ENCODE results near the gene PDZRN4.

The PDZRN4 gene

DNA sequence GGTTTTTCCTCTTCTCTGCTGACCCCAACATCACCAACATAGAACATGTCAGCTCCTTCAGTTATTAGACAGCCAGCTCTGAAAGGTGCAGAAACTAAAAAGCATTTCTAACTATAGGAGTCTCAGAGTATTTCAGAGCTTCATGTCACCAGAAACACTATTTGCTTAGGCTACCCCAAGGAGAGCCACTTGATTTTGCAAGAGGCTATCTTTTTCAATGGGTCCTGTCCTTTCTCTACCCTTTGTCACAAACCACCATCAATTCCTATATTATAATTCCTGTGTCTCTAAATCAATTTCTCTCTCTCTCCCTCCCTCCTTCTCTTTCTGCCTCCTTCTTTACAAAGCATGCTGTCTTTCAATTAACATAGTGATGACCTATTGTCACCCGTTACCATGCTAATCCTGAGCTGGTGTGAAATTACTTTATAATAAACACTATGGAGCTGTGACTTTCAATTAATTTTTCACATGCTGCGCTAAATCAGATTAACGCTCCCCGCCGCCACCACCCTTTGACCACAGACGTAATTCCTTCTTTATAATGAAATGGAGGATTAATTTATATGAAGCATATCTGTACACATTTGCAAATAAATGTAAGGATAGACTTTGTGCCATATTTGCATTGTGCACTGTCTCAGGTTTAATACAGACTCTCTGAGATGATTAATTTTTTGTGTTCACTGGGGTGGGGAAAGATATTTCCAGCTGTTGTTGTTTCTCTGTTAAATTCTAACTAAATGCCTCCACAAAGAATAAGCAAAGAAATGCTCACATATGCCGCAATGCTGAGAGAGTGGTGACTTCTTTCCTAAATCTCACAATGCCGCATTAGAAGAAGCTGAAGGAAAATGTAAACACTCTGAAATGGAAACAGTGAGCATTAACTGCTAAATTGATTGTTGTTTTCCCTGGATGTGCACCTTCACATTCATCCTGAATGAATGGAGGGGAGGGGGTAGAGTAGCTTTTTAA, 418.6 kb downstream of the PDZRN4 start:
- no peak for TF ChIP-seq SIN3A (IDR thresholded peaks at IDR 0.05; ENCODE audit: borderline replicate concordance, insufficient read depth, low read length)
- no peak for TF ChIP-seq POLR2AphosphoS5 (IDR thresholded peaks at IDR 0.05; ENCODE audit: low read depth, low read length)
- no peak for TF ChIP-seq TAF1 (IDR thresholded peaks at IDR 0.05; ENCODE audit: borderline replicate concordance, insufficient read depth, low read length)
- TF ChIP-seq, protein P1, sequence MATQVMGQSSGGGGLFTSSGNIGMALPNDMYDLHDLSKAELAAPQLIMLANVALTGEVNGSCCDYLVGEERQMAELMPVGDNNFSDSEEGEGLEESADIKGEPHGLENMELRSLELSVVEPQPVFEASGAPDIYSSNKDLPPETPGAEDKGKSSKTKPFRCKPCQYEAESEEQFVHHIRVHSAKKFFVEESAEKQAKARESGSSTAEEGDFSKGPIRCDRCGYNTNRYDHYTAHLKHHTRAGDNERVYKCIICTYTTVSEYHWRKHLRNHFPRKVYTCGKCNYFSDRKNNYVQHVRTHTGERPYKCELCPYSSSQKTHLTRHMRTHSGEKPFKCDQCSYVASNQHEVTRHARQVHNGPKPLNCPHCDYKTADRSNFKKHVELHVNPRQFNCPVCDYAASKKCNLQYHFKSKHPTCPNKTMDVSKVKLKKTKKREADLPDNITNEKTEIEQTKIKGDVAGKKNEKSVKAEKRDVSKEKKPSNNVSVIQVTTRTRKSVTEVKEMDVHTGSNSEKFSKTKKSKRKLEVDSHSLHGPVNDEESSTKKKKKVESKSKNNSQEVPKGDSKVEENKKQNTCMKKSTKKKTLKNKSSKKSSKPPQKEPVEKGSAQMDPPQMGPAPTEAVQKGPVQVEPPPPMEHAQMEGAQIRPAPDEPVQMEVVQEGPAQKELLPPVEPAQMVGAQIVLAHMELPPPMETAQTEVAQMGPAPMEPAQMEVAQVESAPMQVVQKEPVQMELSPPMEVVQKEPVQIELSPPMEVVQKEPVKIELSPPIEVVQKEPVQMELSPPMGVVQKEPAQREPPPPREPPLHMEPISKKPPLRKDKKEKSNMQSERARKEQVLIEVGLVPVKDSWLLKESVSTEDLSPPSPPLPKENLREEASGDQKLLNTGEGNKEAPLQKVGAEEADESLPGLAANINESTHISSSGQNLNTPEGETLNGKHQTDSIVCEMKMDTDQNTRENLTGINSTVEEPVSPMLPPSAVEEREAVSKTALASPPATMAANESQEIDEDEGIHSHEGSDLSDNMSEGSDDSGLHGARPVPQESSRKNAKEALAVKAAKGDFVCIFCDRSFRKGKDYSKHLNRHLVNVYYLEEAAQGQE (IDR thresholded peaks at IDR 0.05; ENCODE audit: insufficient read depth in 1 of 2, low read depth in 2 of 2, low read length in 2 of 2): no peak
- no peak for TF ChIP-seq FOXP2 (optimal IDR thresholded peaks at IDR 0.05; ENCODE audit: borderline replicate concordance, extremely low read depth, extremely low read length, insufficient read depth)

DNA sequence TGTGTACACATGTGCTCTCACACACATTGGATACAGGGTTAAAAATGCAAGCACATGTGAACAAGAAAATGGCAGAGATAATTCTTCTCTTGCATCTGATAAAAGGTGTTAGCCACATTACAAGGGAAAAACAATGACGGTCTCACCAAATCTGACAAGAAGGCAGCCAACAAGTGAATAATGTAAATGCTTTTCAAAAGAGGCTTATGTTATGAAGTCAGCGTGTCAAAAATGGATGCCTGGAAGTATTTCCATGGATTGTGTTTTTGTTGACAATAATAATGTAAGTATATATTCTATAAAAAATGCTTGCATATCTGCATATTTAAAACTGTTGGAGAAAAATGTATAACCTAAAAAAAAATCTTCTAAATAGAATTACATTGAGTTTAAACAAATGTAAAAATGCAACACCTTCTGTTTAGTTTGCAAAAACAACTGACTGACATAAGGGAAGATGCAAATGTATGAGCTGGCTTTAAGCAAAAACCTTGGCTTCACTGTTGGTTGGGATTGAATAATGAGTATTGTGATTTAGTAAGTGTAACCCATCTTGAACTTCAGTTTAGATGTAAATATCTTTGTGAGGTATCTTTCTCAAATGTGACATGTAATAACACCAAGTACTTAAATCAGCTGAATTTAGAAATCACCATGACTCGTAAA, 424.9 kb downstream of the PDZRN4 start:
- TF ChIP-seq POLR2AphosphoS5 (IDR thresholded peaks at IDR 0.05; ENCODE audit: low read depth, low read length) (no peak), SIN3A (IDR thresholded peaks at IDR 0.05; ENCODE audit: borderline replicate concordance, insufficient read depth, low read length) (no peak), TAF1 (IDR thresholded peaks at IDR 0.05; ENCODE audit: borderline replicate concordance, insufficient read depth, low read length) (no peak), FOXP2 (optimal IDR thresholded peaks at IDR 0.05; ENCODE audit: borderline replicate concordance, extremely low read depth, extremely low read length, insufficient read depth) (no peak)
- TF ChIP-seq, protein P1 (IDR thresholded peaks at IDR 0.05; ENCODE audit: insufficient read depth in 1 of 2, low read depth in 2 of 2, low read length in 2 of 2): no peak

DNA sequence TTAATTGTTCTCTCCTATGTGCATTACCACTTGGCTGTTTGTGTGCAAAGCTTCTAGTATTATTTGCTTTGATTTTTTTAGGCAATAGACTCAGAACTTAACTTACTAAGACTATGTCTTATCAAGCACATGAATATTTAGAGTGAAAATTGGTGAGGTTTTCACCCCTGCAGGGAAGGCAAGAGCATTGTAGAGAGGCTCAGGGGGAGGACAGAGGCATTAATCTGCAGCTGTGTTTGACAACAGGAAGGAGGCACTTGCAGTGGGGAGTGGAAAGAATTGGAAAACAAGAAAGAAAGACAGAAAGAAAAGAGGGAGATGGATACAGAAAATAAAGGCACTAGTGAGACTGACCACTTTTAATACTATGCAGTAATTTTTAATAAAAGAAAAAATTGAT, 431.6 kb downstream of the PDZRN4 start:
- TF ChIP-seq, protein P1 (IDR thresholded peaks at IDR 0.05; ENCODE audit: insufficient read depth in 1 of 2, low read depth in 2 of 2, low read length in 2 of 2): no peak
- TF ChIP-seq TAF1 (IDR thresholded peaks at IDR 0.05; ENCODE audit: borderline replicate concordance, insufficient read depth, low read length): no peak
- TF ChIP-seq FOXP2 (optimal IDR thresholded peaks at IDR 0.05; ENCODE audit: borderline replicate concordance, extremely low read depth, extremely low read length, insufficient read depth): no peak
- no peak for TF ChIP-seq POLR2AphosphoS5 (IDR thresholded peaks at IDR 0.05; ENCODE audit: low read depth, low read length)
- no peak for TF ChIP-seq SIN3A (IDR thresholded peaks at IDR 0.05; ENCODE audit: borderline replicate concordance, insufficient read depth, low read length)

DNA sequence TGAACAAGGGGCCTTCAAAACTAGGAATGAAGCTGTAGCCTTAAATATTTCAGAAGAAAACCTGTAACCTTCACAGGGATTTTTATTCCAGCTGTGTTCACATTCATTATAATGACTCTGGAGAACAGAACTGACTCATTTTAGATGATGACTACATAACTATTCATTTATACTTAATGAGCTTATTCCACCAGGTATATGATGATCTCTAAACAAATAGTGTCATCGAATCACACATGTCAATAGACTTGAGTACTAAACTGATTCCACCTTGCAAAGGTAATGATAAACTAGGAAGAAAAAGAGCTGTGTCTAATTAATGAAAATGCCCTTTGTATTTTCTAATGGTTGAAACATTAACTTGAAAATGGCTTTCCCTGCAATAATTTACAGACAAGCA, 433.2 kb downstream of the PDZRN4 start:
- TF ChIP-seq TAF1 (IDR thresholded peaks at IDR 0.05; ENCODE audit: borderline replicate concordance, insufficient read depth, low read length): no peak
- no peak for TF ChIP-seq SIN3A (IDR thresholded peaks at IDR 0.05; ENCODE audit: borderline replicate concordance, insufficient read depth, low read length)
- TF ChIP-seq FOXP2 (optimal IDR thresholded peaks at IDR 0.05; ENCODE audit: borderline replicate concordance, extremely low read depth, extremely low read length, insufficient read depth): no peak
- TF ChIP-seq POLR2AphosphoS5 (IDR thresholded peaks at IDR 0.05; ENCODE audit: low read depth, low read length): no peak
- TF ChIP-seq, protein P1 (IDR thresholded peaks at IDR 0.05; ENCODE audit: insufficient read depth in 1 of 2, low read depth in 2 of 2, low read length in 2 of 2): no peak

All from PFSK-1 (cell line).